HG02623 (cell line): ENCODE data around the gene RAC2.

Experiments
- ATAC-seq: cut with Tn5 transposase; IDR thresholded peaks from one replicate; pipeline ENCODE4 v1.9.1; 2021; ENCODE audit warnings: moderate library complexity; ENCODE audit not compliant: unreplicated experiment

Gene RAC2

GRCh38 chr22:37178350-37179125 is 65.5 kb downstream of the RAC2 start:
- no peak for ATAC-seq

GRCh38 chr22:37177755-37178154 is 66.3 kb downstream of the RAC2 start:
- no peak for ATAC-seq

GRCh38 chr22:37177221-37177620 is 66.8 kb downstream of the RAC2 start:
- ATAC-seq, result no peak

- no peak for ATAC-seq
Measured at GRCh38 chr22:37176464-37177061, 67.5 kb downstream of the RAC2 start.

GRCh38 chr22:37175414-37176281 is 68.4 kb downstream of the RAC2 start:
- no peak for ATAC-seq
